ENCODE measurements around the gene FUT1.

DNA sequence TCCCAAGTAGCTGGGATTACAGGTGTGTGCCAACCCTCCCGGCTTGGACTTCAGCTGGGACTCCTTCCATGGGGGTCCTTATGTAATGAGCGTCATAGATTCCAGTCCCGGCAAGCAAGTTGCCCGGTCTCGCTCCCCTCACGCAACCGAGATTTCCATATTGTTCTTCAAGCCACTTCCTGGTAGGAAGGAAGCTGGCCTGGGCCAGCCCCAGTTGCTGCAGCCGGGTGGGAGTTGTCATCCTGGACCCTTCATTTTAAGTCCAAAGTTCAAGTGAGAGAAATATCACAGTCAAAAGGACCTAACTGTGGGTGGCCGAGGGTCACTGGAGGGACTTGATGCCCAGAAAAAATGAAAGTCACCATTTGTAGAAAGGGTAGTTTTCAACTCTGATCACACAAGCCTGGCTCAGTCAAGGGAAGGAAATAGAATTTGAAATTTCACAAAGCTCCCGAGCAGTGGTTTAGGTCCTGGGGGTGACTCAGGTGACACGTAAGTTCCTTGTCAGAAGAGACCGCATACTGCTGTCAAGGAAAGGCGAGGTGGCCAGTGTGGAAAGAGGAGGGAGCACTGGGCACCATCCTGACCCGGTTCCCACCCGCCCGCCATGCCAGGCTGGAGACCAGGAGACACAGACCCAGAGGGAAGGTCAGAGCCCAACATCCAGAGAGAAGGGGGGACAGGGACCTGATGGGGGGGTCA lies 8.2 kb upstream of the FUT1 start:
- TF ChIP-seq CTCF (IDR thresholded peaks at IDR 0.05) (no peak), POLR2AphosphoS5 (IDR thresholded peaks at IDR 0.05) (no peak), POLR2A (IDR thresholded peaks at IDR 0.05) (no peak)

Data from gastroesophageal sphincter (tissue), 3 donors.